Stomach (tissue), 9 donors: Measurements from ENCODE around the gene TCEA2. TPM values are rescaled to one million over a fixed set of nuclear protein-coding genes. Genes with fewer than 3 reads are reported as not detected.
A peak's percentile ranks its signal among the peaks of the same experiment; 100 is the strongest.

Source experiments
- DNase-seq, 2 donors: peaks; one replicate each; pipeline versions ENCODE4 v3.0.0 to v3.0.0-alpha.2; 2013 to 2019
- H3K27ac ChIP-seq, 5 donors: fragments of 200-600 bp in 4 of 5; sonication (generic) in 4 of 5; one replicate each; pipeline ENCODE4 v1.5.1; 2013 to 2019; ENCODE audit warnings: mild to moderate bottlenecking in 1 of 5, moderate library complexity in 1 of 5
- H3K27me3 ChIP-seq, 3 donors: fragments of 200-600 bp; sonication (generic); one replicate each; pipeline ENCODE4 v1.5.1; 2017 to 2019; ENCODE audit warnings: mixed run types in 1 of 3
- H3K36me3 ChIP-seq, 4 donors: fragments of 200-600 bp; sonication (generic); 1 replicate in 3 of 4; 2 replicates in 1 of 4; pipeline ENCODE4 v1.5.1; 2016 to 2019
- H3K4me1 ChIP-seq, 4 donors: fragments of 200-600 bp; sonication (generic); one replicate each; pipeline ENCODE4 v1.5.1; 2016 to 2019
- H3K4me3 ChIP-seq, 4 donors: fragments of 200-600 bp; sonication (generic) in 3 of 4; one replicate each; pipeline ENCODE4 v1.5.1; 2016 to 2019; ENCODE audit warnings: mild to moderate bottlenecking in 1 of 4
- H3K9me3 ChIP-seq, 4 donors: fragments of 200-600 bp; sonication (generic); one replicate each; pipeline ENCODE4 v1.5.1; 2016 to 2019
- CTCF ChIP-seq, 7 experiments: fragments of 450-650 bp in 4 of 7; fragments of 200-600 bp in 3 of 7; sonication (generic) in 3 of 7; IDR thresholded peaks; one replicate each; pipeline ENCODE4 v1.5.1; 2016 to 2019; ENCODE audit warnings: antibody characterized with exemption in 7 of 7, control low read depth in 2 of 7, mild to moderate bottlenecking in 1 of 7
- EP300 ChIP-seq: sonication (generic); formaldehyde crosslinking; IDR thresholded peaks from one replicate; pipeline ENCODE4 v1.6.1; 2017; ENCODE audit warnings: antibody characterized with exemption
- POLR2A ChIP-seq, 4 donors: fragments of 450-650 bp; IDR thresholded peaks; one replicate each; pipeline ENCODE4 v1.6.1; 2016; ENCODE audit warnings: antibody characterized with exemption in 4 of 4, control low read depth in 2 of 4, mild to moderate bottlenecking in 1 of 4, moderate library complexity in 1 of 4
- POLR2AphosphoS5 ChIP-seq, 3 donors: sonication (generic); formaldehyde crosslinking; IDR thresholded peaks; one replicate each; pipeline ENCODE4 v1.6.1; 2016; ENCODE audit warnings: antibody characterized with exemption in 3 of 3
- WGBS, 5 donors: extraction: QIAGEN DNeasy Blood & Tissue Kit in 3 of 5; methylation state at CpG; one replicate each; pipeline versions ENCODE4 v1.1.5 to v1.1.7; 2013 to 2018; 5-methylcytosine and 5-hydroxymethylcytosine counted together
- intact Hi-C: fragments of 100-400 bp; cut with DNase I; formaldehyde crosslinking; loops from one replicate; pipeline ENCODE4 v1.15.1; 2023; ENCODE audit warnings: low total_unique reads
- polyA plus RNA-seq, 3 donors: library from polyadenylated mRNA; stranded (reverse); fragments of 200-250 nt; gene quantifications; one replicate each; pipeline ENCODE4 v1.2.3, GENCODE V29; 2013
- total RNA-seq, 5 donors: library from RNA; depleted of rRNA; stranded (reverse); fragments of >200 nt; gene quantifications; one replicate each; pipeline versions ENCODE4 v1.1.0 to v1.2.3, GENCODE V29; 2014 to 2016
- donor health status: healthy with polysubstance abuse.
- donor health status: Bipolar disorder and iron deficiency.
- donor health status: healthy.

Gene TCEA2
- total and polyA plus RNA-seq, 8 donors: 3.1 to 35.5 (median 26.0) TPM

GRCh38 chr20:64069209-64069613, 6.2 kb downstream of the TCEA2 start:
- intact Hi-C loops: no loop called here
- Histone ChIP-seq H3K4me3 (no peak overlapping the region), H3K36me3 (peaks cover 11 to 39% (median 35%) of the 10 kb centered on the region in 4 donors), H3K27ac (no peak overlapping the region), H3K9me3 (no peaks in the 10 kb centered on the region), H3K4me1 (peaks cover 16 to 37% (median 19%) of the 10 kb centered on the region in 4 donors), H3K27me3 (no peaks in the 10 kb centered on the region)
- TF ChIP-seq POLR2AphosphoS5 (IDR thresholded peaks at IDR 0.05): no peak
- TF ChIP-seq POLR2A (IDR thresholded peaks at IDR 0.05): no peak
- TF ChIP-seq EP300: no peak
- TF ChIP-seq CTCF (IDR thresholded peaks at IDR 0.05): no peak
- WGBS, 5 donors: 83 to 95% (median 90%) methylated on average over 18 to 20 of the region's 20 CpGs
- no peak for DNase-seq

- DNase-seq: peak; percentile 48 to 61
- intact Hi-C loops: no loop called here
- no peaks in the 10 kb centered on the region for H3K27me3 ChIP-seq
- no peak overlapping the region for H3K27ac ChIP-seq
- WGBS, 5 donors: 48 to 66% (median 64%) methylated on average over 8 to 14 of the region's 14 CpGs
- peaks cover 11 to 32% (median 14%) of the 10 kb centered on the region in 4 donors for H3K4me1 ChIP-seq
- H3K4me3 ChIP-seq: no peak overlapping the region
- TF ChIP-seq CTCF (IDR thresholded peaks at IDR 0.05) (peak in 5 of 7 experiments; percentile 40 to 71 (median 66)), POLR2A (IDR thresholded peaks at IDR 0.05) (no peak)
- peaks cover 16 to 44% (median 40%) of the 10 kb centered on the region in 4 donors for H3K36me3 ChIP-seq
- H3K9me3 ChIP-seq: no peaks in the 10 kb centered on the region
Observed at GRCh38 chr20:64069614-64070243, 6.7 kb downstream of the TCEA2 start.

DNA sequence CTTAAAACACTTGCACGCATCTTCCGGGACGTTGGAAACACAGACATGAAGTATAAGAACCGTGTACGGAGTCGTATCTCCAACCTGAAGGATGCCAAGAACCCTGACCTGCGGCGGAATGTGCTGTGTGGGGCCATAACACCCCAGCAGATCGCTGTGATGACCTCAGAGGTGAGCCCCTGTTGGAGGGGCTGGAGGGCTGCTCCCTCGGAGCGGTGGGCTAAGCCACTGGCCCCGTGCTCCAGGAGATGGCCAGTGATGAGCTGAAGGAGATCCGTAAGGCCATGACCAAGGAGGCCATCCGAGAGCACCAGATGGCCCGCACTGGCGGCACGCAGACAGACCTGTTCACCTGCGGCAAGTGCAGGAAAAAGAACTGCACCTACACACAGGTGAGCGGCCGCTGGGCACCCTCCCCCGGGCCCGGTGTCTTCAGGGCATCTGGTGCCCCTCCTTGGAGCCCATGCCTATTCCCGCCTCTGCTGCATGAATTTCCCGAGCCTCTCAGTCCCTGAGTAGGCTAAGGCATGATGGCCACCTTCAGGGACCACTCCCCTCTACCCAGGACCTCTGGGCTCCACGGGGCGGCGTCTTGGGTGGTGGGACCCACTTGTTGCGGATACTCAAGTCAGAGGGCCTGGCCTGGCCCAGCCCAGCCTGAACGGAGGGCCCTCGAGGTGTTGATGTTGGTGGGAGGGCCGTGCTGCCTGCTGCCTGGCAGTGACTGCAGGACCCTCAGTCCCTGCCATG, 7.4 kb downstream of the TCEA2 start:
- intact Hi-C loops: no loop called here
- no peak overlapping the region for H3K27ac ChIP-seq
- H3K27me3 ChIP-seq: no peaks in the 10 kb centered on the region
- H3K36me3 ChIP-seq: peaks cover 16 to 51% (median 47%) of the 10 kb centered on the region in 4 donors
- H3K4me3 ChIP-seq: no peak overlapping the region
- peaks cover 7 to 25% (median 8%) of the 10 kb centered on the region in 4 donors for H3K4me1 ChIP-seq
- 92 to 95% (median 94%) methylated on average over 20 to 31 of the region's 31 CpGs for WGBS, 5 donors
- H3K9me3 ChIP-seq: no peaks in the 10 kb centered on the region
- DNase-seq: no peak
- no peak for TF ChIP-seq EP300
- no peak for TF ChIP-seq POLR2AphosphoS5 (IDR thresholded peaks at IDR 0.05)
- no peak for TF ChIP-seq POLR2A (IDR thresholded peaks at IDR 0.05)
- no peak for TF ChIP-seq CTCF (IDR thresholded peaks at IDR 0.05)

DNA sequence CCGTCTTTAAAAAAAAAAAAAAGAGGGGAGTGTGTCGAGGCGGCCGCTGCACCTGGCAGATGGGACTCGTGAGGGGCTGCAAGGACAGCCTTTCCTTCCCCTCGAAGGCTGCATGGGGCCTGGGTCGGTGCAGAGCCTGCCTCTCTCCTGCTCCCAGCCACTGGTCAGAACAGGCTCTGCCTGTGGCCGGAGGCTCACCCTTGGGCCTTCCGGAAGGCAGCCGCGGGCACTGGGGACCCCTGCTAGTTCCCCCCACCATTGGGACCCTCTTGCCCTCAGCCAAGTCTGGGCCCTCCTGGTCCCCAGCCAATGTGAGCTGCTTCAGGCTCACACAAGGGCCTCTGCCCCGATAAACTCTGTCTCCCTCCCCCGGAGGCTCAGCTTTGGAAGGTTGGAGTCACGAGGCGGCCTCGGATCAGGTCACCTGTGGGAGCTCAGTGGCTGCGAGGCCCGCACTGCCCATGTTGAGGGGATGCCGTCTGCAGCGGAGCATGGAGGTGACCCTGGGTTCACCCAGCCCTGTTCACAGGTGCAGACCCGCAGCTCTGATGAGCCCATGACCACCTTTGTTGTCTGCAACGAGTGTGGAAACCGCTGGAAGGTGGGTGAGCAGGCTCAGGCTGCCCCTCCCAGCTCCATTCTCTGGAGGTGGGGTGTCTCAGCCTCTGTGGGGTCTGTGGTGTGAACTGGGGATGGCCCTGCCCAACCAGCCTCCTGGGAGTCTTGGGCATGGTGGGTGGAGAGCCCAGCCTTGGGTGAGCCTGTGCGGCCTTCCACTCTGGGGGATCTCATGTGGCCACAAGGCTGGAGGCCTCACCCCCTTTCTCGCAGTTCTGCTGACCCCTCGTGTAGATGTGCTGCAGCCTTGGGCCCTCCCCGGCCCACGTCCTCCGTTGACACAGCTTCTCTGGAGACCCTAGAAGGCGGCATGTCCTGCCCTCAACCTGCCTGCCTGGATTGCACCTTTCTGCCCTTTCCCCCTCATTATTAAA, 8.6 kb downstream of the TCEA2 start:
- Histone ChIP-seq H3K36me3 (peaks cover 16 to 58% (median 52%) of the 10 kb centered on the region in 4 donors), H3K4me3 (no peak overlapping the region), H3K27me3 (no peaks in the 10 kb centered on the region), H3K9me3 (no peaks in the 10 kb centered on the region), H3K4me1 (peaks cover 0 to 20% (median under 1%) of the 10 kb centered on the region in 4 donors), H3K27ac (no peak overlapping the region)
- 84 to 91% (median 86%) methylated on average over 22 to 30 of the region's 30 CpGs for WGBS, 5 donors
- no peak for DNase-seq
- TF ChIP-seq POLR2A (IDR thresholded peaks at IDR 0.05): no peak
- TF ChIP-seq POLR2AphosphoS5 (IDR thresholded peaks at IDR 0.05): no peak
- no peak for TF ChIP-seq CTCF (IDR thresholded peaks at IDR 0.05)
- no peak for TF ChIP-seq EP300
- intact Hi-C loops: no loop called here
